Breast epithelium (tissue), 3 donors: ENCODE data around the gene LDLRAD1.

ENCODE experiments used
- POLR2A ChIP-seq: fragments of 450-650 bp; IDR thresholded peaks from one replicate; pipeline ENCODE4 v1.6.1; 2016; ENCODE audit warnings: antibody characterized with exemption, mild to moderate bottlenecking, moderate library complexity
- TF ChIP-seq, protein P1 (sequence below), 3 donors: fragments of 450-650 bp; IDR thresholded peaks; one replicate each; pipeline ENCODE4 v1.5.1; 2016 to 2017; ENCODE audit warnings: antibody characterized with exemption in 3 of 3, mild to moderate bottlenecking in 3 of 3, moderate library complexity in 3 of 3

DNA sequence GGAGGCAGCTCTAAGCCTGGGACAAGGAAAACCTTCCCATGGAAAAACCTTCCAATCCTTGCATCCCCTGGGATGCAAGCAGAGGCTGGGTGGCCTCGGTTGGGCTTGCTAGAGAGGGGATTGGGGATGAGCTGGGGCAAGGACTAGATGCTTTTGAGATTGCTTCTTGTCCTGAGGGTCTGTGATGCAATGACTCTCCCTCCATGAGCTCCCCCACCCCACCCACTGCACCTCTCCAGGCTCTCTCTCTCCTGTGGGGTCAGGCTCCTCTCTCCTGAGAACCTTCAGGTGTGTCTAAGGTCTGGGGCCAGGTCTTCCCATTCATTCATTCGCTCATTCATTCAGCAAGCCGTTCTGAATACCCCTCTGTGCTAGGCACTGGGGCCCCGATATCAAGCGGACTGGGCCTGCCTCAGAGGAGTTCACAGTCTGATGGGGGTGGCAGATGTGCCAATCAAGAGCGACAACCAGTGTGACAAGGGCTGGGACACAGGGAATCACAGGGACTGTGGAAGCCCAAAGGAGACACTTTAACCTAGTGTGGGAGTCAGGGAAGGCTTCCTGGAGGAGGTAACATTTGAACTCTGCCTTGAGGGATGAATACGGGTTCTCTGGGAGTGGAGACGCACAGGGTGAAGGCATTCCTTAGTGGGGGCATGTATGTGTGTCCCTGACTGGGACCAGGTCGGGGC is 6.5 kb downstream of the LDLRAD1 start:
- TF ChIP-seq, protein P1, sequence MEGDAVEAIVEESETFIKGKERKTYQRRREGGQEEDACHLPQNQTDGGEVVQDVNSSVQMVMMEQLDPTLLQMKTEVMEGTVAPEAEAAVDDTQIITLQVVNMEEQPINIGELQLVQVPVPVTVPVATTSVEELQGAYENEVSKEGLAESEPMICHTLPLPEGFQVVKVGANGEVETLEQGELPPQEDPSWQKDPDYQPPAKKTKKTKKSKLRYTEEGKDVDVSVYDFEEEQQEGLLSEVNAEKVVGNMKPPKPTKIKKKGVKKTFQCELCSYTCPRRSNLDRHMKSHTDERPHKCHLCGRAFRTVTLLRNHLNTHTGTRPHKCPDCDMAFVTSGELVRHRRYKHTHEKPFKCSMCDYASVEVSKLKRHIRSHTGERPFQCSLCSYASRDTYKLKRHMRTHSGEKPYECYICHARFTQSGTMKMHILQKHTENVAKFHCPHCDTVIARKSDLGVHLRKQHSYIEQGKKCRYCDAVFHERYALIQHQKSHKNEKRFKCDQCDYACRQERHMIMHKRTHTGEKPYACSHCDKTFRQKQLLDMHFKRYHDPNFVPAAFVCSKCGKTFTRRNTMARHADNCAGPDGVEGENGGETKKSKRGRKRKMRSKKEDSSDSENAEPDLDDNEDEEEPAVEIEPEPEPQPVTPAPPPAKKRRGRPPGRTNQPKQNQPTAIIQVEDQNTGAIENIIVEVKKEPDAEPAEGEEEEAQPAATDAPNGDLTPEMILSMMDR (IDR thresholded peaks at IDR 0.05): no peak
- no peak for TF ChIP-seq POLR2A
